ENCODE measurements around the gene TPRX1.
A peak's percentile ranks its signal among the peaks of the same experiment; 100 is the strongest.
"Not testable (repeated sequence)": the region's sequence is repeated elsewhere in the genome, so short reads cannot be mapped to it uniquely, and the experiment has no call there.

TPRX1 gene

DNA sequence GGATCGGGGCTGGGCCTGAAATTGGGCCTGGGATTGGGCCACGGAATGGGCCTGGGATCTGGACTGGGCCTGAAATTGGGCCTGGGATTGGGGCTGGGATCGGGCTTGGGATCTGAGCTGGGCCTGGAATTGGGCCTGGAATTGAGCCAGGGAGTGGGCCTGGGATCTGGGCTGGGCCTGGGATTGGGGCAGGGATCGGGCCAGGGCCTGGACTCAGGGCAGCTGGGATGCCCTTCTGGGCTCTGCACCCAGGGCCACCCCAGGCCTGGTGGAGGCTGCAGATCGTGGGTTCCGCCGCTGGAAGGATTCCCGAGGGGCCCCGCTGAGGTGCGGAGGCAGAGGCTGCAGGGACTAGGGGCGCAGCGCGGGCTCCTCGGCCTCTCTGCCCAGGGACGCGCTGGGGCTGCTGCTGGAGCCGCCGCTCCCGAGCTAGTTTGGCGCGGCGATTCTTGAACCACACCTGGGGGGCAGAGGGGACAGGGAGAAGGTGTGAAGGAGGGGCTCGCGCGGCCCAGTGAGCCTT lies 1.8 kb downstream of the TPRX1 start:
- no peak for DNase-seq (ENCODE audit: low read depth)

DNA sequence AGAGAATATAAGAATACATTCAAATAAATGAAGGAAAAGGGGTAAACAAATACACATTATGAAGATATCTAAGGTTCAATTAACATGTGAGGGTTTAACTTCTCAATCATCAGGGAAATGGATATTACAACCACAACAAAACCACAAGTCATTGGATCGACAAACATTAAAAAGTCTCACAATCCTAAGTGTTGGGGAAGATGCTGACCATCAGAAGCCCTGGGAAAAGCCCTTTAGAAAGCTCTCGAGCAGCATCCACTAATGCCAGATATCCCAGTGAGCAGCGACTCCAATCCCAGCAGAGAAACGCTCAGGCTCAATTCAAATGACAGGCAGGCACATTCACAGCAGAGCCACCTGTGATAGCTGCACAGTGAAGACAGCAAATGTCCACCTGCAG lies 3.1 kb downstream of the TPRX1 start:
- no peak for DNase-seq (ENCODE audit: low read depth)

DNA sequence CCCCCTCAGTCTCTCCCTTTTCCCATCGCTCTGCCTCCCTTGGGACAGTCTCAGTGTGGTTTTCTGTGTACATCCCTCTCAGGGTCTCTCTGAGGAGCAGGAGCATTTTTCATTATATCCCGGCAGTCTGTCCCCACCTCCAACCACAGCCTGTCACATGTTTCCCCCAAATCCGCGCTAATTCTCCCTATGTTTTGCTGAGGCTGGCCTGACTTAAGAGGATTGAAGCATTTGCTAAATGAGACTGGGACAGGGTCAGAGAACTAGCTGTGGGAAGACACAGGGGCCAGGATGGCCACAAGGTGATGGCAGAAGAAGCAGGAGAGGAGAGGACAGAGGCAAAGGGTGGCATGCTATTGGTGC lies 5.5 kb downstream of the TPRX1 start:
- no peak for DNase-seq (ENCODE audit: low read depth)

DNA sequence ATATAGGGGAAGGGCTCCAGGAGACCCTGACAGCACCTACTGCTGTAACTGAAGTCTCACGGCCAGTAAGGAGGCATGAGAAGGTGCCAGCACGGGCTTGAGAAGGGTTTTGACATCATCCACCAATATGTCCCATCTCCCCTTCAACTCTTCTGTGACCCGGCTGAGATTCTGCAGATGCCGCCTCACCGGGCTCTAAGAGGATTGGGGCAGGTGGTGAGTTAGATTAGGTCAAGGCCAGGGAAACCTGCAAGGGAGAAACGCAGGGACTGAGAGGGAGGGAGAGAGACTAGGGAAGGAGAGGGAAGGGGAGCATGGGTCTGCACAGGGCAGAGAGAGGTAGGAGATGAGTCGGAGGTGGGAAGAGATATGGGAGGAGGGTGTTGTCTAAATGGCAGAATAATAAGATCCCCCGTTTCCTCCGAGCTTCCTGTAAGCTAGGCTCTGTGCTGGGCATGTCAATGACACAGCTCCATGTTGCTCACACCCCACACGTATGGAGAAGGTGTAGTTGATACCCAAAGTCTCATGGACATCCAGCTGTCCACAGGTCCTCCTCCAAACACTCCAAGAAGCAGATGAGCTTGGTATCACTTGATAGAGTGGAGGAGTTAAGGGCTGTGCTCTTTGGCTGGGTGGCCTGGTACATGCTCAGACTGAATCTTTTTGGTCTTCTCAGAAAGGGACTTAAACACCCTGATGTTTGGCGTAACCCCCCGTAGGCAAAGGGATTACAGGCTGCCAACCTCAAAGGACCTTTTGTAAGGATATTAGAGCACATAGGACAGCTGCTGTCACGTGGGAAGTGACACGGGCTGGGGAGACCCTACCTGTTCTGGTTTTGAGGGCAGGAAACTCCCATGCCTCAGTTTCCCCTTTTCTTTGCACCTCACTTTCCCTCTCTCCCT lies 6.1 kb downstream of the TPRX1 start:
- no peak for DNase-seq (ENCODE audit: low read depth)

DNA sequence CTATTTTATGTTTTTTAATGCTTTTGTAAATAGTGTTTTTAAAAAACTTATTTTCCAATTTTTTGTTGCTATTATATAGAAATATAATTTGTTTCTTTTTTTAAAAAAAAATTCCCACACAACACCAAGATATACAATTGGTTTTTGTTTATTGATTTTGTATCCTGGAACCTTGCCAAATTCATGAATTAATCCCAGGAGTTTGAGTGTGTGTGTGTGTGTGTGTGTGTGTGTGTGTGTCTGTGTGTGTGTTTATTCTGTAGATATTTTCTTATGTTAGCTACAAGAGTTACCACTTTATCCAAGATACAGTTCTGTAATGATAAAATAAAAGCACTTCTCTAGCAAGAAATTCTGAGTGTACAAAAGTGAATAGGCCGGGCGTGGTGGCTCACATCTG lies 7.6 kb downstream of the TPRX1 start:
- DNase-seq (ENCODE audit: low read depth) = no peak

DNA sequence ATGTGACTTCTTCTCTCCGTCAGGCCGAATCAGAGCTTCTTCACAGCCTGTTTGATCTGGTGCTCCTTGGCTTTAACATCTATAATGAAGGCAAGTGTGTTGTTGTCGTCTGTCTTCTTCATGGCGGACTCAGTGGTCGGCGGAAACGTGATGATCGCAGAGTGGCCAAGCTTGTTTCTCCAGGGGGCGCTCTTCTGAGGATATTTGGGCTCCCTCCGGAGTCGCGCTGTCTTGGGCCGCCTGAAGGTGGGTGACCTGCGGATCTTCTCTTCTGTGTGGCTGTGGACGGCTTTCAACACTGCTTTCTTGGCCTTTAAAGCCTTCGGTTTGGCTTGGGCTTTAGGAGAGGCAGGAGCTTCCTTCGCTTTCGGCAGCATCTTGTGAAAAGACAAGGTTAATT lies 9.8 kb downstream of the TPRX1 start:
- DNase-seq (ENCODE audit: low read depth) = no peak

DNA sequence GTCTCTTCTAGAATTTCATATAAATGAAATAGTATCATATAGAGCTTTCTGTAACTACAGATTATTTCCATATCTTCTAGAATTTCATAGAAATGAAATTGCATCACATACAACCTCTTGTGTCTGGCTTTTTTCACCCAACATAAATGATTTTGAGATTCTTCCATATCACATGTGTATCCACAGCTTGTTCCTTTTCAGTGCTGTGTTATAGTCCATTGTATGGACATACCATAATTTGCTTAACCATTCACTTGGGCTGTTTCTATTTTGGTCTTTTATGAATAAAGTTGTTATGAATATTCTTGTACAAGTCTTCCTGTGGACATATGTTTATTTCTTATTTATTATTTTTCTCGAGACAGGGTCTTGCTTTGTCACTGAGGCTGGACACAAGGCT lies 11.7 kb downstream of the TPRX1 start:
- DNase-seq (ENCODE audit: low read depth) = no peak

DNA sequence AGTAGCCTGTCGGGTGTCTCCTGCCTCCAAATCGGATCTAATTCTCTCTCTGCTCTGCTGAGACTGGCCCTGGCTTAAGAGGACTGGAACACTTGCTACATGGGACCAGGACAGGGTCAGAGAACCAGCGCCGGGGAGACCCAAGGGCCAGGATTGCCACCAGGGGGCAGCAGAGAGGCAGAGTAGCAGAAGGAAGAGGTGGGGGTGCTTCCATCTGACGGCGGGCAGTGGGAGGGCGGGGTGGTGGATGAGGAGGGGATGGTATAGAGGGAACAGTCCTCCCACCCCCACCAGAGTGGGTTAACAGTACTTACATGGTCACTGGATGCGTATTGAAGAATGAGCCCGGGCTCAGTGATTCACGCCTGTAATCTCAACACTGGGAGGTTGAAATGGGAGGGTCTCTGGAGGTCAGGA lies 13.9 kb downstream of the TPRX1 start:
- no peak for DNase-seq (ENCODE audit: low read depth)

DNA sequence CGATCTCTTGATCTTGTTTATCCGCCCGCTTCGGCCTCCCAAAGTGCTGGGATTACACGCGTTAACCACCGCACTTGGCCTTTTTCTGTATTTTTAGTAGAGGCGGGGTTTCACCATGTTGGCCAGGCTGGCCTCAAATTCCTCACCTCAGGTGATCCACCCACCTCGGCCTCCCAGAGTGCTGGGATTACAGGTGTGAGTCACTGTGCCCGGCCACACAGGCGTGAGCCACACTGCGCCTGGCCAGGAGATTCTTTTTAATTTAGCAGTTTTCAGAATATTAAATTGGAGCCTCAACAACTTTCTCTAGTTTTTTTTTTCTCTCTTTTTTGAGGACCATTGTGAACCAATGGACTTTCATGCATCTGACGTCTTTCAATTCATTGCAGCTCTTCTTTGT lies 14.5 kb downstream of the TPRX1 start:
- not testable (repeated sequence) for DNase-seq (ENCODE audit: low read depth)

DNA sequence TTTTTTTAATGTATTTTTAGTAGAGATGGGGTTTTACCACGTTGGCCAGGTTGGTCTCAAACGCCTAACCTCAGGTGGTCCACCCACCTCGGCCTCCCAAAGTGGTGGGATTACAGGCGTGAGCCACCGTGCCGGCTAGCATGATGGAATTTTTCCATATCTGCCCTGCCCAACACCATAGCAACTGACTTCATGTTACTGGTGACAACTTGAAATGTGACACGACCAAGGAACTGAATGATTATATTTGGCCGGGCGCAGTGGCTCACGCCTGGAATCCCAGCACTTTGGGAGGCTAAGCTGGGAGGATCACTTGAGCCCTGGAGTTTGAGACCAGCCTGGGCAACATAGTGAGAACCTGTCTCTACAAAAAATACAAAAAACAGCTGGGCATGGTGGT lies 17.0 kb downstream of the TPRX1 start:
- DNase-seq (ENCODE audit: low read depth) = not testable (repeated sequence)

DNA sequence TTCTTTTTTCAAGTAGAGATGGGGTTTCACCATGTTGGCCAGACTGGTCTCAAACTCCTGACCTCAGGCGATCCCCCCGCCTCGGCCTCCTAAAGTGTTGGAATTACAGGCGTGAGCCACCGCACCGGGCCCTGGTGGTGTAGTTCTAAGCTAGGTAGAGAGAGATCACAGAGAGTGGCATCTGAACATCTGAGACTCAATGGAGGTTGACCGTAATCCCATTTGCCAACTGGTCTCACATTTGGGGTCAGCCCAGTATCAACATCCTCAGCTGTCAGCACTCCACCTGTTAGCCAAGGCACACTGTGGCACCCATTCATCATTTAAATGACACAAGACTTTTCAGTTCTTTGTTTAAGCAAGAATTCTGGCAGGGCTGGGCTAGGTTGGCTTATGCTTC lies 17.8 kb downstream of the TPRX1 start:
- no peak for DNase-seq (ENCODE audit: low read depth)

DNA sequence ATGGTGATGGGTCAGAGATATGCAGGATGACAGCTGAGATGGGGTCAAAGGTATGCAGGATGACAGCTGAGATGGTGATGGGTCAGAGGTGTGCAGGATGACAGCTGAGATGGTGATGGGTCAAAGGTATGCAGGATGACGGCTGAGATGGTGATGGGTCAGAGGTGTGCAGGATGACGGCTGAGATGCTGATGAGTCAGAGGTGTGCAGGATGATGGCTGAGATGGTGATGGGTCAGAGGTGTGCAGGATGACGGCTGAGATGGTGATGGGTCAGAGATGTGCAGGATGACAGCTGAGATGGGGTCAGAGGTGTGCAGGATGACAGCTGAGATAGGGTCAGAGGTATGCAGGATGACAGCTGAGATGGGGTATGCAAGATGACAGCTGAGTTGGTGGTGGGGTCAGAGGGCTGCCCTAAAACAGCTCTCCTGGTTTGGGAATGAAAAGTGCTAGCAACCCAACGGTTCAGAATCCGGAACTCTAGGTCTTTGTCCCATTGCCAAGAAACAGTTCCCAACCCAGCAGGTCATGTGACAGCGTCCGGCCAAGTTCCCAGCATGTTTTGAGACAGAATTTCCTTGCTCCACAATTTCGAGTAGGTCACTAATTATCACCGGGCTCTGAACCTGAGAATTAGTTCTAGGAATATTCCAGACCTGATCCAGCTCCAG lies 22.6 kb downstream of the TPRX1 start:
- DNase-seq (ENCODE audit: low read depth) = no peak

DNA sequence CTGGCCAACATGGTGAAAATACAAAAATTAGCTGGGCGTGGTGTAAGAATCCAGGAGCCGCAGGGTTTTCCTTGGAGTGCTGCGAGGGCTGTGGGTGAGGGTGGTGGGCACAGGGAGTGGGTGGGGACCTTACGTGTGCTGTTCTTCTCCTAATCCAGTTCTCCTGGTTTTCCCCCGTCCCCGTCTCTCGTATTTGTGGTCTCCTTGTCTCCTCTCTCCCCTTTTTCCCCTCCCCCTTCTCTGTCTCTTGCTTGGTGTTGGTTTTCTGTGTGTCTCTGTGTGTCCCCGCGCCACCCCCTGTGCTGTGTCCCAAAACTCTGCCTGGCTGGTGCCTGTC lies 24.2 kb downstream of the TPRX1 start:
- no peak for DNase-seq (ENCODE audit: low read depth)

DNA sequence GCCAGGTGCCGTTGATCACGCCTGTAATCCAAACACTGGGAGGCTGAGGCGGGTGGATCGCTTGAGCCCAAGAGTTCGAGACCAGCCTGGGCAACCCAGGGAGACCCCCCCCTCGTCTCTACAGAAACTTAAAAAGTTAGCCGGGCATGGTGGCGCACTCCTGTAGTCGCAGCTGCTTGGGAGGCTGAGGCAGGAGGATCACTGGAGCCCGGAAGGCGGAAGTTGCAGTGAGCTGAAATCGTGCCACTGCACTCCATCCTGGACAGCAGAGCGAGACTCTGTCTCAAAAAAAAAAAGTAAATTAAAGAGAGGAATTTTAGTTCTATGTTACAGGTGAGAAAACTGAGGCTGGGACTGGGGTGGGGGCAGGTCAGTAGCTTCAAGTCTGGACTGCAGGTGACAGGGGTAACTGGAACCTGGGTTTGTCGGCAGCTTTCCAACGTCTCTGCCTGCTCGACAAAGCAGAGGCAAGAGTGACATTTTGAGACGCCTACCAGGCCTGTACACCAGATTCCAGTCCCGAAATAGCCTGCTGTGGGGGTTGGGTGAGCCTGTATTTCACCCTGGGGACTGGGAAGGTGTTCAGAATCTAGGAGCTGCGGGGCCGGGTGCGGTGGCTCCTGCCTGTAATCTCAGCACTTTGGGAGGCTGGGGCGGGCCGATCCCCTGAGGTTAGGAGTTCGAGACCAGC lies 24.7 kb downstream of the TPRX1 start:
- DNase-seq (ENCODE audit: low read depth) = no peak

DNA sequence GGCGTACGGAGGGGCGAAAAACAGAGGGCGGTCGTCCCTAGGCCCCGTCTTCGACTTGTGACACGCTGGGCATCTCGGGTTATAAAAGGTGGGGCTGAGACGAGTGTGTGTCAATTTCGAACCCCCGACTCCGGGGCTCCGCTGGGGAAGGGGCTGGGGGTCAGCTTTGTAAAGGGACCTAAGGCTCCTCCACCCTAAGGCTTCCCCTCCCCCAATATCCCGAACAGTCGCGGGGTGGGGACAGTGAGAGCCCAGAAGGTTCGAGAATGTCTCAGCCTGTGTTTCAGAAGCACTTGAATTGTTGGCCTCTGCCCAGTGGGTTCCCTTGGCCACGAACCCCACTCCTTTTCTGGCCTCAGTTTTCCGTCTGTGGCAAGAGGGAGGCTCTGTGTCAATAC lies 25.4 kb downstream of the TPRX1 start:
- DNase-seq (ENCODE audit: low read depth) = no peak

DNA sequence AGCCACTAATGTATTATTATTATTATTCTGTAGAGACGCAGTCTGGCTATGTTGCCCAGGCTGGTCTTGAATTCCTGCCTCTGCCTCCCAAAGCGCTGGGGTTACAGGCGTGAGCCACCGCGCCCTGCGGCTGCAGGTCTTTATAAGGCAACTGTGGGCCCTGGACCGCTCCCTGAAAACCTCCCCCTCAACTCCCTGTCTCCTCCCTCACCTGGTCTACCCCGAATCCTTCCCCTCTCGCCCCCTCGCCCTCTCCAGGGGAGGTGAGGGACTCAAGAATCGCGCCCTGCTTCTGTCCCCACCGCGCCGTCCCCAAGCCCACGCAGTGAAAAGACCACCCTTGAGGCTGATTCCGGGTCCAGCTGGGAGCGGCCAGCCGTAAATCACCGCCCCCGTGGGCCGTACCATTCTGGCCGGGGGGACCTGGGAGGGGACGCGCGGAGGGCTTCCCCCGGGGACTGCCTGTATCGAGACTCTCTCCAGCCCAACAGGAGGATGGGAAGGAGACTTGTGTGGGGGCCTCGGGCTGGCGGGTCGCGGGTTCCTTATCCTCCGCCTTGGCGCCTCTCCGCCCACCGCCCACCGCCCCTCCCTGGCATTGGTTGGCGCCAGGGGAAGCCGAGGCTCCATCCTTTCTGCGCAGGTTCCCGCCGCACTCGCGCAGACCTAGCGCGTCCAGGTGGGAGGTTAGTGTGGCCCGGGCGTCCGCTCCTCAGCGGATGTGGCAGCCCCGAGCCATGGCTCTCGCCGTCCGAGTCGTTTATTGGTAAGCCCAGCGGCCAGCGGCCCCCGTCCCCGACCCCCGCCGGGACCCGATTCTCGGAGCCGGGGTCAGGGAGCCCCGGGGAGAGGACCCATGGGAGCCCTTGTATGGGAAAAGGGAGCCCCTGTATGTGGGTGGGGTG lies 26.1 kb downstream of the TPRX1 start, which contains the start of gene SELENOW:
TSS of gene SELENOW (plus strand) at position 655 of the 905 bp plus-strand sequence. CDS start at position 738, 83 bp downstream.
- DNase-seq (ENCODE audit: low read depth) = peak; percentile 53

DNA sequence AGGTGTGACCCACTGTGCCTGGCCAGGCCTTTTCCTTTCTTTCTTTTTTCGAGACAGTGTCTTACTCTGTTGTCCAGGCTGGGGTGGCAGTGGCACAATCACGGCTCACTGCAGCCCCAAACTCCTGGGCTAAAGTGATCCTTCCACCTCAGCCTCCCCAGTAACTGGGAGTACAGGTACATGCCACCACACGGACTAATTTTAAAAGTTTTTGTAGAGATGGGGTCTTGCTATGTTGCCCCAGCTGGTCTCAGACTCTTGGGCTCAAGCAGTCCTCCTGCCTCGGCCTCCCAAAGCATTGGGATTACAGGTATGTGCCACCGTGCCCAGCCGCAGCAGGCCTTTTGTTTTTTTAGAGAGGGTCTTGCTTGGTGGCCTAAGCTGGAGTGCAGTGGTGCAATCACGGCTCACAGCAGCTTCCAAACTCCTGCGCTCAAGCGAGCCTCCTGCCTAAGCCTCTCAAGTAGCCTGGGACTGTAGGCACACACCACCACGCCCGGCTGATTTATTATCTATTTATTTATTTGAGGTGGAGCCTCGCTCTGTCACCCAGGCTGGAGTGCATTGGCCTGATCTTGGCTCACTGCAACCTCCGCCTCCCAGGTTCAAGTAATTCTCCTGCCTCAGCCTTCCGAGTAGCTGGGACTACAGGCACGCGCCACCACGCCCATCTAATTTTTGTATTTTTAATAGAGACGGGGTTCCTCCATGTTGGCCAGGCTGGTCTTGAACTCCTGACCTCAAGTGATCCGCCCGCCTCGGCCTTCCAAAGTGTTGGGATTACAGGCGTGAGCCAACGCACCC lies 26.9 kb downstream of the TPRX1 start:
- not testable (repeated sequence) for DNase-seq (ENCODE audit: low read depth)

DNA sequence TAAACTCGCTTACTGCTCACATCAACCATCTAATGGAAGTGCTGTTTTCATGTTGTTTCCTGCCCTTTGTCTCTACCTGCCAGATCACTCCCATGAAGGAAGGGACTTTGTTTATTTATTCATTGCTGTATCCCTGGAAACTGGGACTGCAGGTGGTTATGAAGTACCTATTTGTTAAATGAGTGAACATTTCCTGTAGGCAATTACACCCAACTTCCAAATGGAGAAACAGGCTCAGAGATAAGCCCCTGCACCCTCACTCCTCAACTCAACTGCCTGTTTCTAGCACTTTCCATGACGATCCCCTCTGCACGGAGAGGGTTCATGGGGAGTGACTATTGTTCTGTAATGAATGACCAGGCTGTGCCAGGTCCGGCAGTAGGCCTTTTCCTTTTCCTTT lies 27.8 kb downstream of the TPRX1 start:
- no peak for DNase-seq (ENCODE audit: low read depth)

DNA sequence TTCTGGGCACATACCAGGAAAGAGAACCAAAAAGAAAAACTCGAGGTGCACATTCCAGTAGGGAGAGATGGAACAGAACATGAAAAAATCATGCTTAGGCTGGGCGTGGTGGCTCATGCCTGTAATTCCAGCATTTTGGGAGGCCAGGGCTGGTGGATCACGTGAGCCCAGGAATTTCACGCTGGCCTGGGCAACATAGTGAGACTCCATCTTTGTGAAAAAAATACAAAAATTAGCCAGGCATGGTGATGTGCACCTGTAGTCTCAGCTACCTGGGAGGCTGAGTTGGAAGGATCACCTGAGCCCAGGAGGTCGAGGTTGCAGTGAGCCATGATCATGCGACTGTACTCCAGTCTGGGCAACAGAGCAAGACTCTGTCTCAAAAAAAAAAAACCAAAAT lies 33.1 kb downstream of the TPRX1 start:
- DNase-seq (ENCODE audit: low read depth) = not testable (repeated sequence)

DNA sequence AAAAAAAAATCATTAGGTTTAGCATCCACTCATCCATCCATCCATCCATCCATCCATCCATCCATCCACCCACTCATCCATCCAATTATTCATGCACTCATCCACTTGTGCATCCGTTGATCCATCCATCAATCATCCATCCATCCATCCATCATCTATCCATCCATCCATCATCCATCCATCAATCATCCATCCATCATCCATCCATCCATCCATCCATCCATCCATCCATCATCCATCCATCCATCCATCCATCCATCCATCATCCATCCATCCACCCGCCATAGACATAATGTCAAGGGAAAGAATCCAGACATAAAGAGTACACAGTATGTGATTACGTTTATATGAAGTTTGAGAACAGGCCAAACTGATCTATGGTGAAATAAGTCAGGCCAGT lies 34.8 kb downstream of the TPRX1 start:
- no peak for DNase-seq (ENCODE audit: low read depth)

DNA sequence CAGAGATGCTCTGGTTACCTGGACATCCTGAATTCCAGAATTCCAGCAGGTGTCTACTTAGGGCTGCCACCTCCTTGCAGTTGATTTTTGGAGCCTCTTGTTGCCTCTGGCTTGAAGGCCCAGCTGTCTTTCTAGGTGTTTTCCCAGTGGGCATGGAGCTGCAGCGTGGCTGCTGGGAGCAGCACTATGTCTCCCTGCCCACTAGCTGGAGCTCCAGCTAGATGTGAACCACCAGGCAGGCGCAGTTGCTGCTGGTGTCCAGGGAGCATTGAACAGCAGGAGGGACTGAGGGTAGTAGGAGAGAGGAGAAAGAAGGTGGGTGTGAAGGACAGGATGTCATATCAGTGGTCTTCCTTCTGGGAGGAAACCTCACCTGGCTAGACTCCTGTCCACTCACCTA lies 35.7 kb downstream of the TPRX1 start:
- DNase-seq (ENCODE audit: low read depth) = no peak

Measured in HS-5 (cell line).